Measurements from ENCODE around the gene CASP8. TPM values are rescaled to one million over a fixed set of nuclear protein-coding genes. Genes with fewer than 3 reads are reported as not detected.

Gene CASP8
- total RNA-seq, 1 donor from 2014 or later, result 40.5 TPM

DNA sequence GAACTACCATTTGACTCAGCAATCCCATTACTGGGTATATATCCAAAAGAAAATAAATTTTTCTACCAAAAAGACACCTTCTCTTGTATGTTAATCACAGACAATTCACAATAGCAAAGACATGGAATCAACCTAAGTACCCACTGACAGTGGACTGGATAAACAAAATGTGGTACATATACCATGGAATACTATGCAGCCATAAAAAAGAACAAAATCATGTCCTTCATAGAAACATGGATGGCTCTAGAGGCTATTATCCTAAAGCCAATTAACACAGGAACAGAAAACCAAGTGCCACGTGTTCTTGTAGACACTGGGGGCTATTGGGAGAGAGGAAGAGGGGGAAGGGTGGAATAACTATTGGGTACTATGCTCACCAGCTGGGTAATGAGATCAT, 69.1 kb downstream of the CASP8 start:
- Mint-ChIP-seq H3K4me1 (ENCODE audit: low read depth) (no peaks in the 10 kb centered on the region), H3K9me3 (peaks cover 30% of the 10 kb centered on the region), H3K27me3 (ENCODE audit: insufficient read depth) (no peaks in the 10 kb centered on the region), H3K27ac (no peak overlapping the region), H3K36me3 (ENCODE audit: low read depth) (peaks cover 20% of the 10 kb centered on the region), H3K4me3 (no peak overlapping the region)
- intact Hi-C loops (cut with micrococcal nuclease), result no loop called here
- DNase-seq (ENCODE audit: low spot score), result no peak

Other genes with a start within 250 kb of the CASP8 start
- gene HYCC2, start 188.9 kb upstream of the CASP8 start, total RNA-seq, result 26.1 and 29.4 TPM in 2 replicates
- 105 and 121 TPM in 2 replicates for gene NDUFB3, start 188.5 kb upstream of the CASP8 start, total RNA-seq
- gene CFLAR, start 144.4 kb upstream of the CASP8 start, total RNA-seq, result 457 and 480 TPM in 2 replicates
- 13.5 and 15.7 TPM in 2 replicates for gene CASP10, start 77.4 kb upstream of the CASP8 start, total RNA-seq
- gene FLACC1, start 96.8 kb downstream of the CASP8 start, total RNA-seq, result 0.23 and 1.1 TPM in 2 replicates
- 24.7 and 28.9 TPM in 2 replicates for gene TRAK2, start 190.9 kb downstream of the CASP8 start, total RNA-seq
- 14.6 and 18.1 TPM in 2 replicates for gene STRADB, start 191.2 kb downstream of the CASP8 start, total RNA-seq

Data from activated T-helper 1 cell treated with anti-CD3 and anti-CD28 coated beads, Interleukin-12 subunit alpha, Interleukin-12 subunit beta, Interleukin-2, Interleukin-4 antibody, amounts not matched to agents 30 ng/mL and 10 ng/mL and 1 ng/mL, durations not matched to agents 14 hours and 24 hours and 36 hours (primary cell).